HG02588 (cell line): ENCODE data around the gene EIF1.
"Not testable (repeated sequence)": the region's sequence is repeated elsewhere in the genome, so short reads cannot be mapped to it uniquely, and the experiment has no call there.

Experiments
- ATAC-seq: cut with Tn5 transposase; IDR thresholded peaks from one replicate; pipeline ENCODE4 v1.9.1; 2021; ENCODE audit warnings: mild to moderate bottlenecking, moderate library complexity; ENCODE audit not compliant: unreplicated experiment

The EIF1 gene

DNA sequence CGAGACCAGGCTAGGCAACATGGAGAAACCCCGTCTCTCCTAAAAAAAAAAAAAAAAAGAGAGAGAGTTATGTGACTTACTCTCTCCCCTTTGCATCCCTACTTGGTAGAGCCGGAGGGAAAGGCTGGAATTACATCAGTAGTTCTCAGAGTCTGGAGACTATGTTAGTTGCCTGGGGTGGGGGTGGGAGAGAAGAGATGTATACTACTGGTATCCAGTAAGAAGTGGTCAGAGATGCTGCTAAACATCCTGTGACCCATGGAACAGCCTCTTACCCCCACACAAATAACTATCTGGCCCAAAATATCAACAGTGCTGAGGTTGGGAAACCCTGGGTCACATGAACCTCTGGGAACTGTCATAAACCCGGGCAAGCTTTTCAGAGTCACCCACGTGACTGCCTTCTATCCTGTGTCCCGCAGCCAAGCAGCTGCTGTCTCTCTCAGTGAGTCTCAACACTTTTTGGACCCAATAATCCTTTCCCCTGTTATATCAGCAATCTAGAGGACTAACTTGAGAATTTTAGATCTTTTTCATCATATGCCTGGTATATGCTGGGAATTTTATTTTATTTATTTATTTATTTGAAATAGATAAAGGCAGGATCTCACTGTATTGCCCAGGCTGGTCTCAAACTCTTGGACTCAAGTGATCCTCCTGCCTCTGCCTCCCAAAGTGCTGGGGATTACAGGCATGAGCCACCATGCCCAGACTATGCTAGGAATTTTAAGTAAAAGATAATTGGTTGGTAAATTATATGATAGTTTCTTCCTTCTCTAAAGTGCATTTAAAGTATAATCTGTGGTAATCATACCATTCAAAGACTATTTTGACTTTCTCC is 8.7 kb downstream of the EIF1 start:
- ATAC-seq, result no peak

DNA sequence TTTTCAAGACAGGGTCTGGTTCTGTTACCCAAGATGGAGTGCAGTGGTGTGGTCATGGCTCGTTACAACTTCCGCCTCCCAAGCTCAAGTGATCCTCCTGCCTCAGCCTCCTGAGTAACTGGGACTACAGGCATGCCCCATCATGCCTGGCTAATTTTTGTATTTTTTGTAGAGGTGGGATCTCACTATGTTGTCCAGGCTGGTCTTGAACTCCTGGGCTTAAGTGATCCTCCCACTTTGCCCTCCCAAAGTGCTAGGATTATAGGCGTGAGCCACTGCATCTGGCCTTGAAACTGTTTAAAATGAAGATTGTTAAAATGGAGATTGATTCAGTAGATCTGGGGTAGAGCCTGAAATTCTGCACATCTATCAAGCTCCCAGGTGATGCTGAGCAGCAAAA is 12.2 kb downstream of the EIF1 start:
- ATAC-seq, result not testable (repeated sequence)

DNA sequence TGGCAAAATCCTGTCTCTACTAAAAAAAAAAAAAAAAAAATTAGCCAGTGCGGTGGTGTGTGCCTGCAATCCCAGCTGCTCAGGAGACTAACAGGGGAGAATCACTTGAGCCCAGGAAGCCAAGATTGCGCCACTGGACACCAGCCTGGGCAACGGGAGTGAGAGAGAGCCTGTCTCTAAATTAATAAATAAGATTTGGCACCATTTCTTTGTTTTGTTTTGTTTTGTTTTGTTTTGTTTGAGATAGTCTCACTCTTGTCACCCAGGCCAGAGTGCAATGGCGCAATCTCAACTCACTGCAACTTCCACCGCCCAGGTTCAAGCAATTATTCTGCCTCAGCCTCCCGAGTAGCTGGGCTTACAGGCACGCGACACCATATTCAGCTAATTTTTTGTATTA is 14.0 kb downstream of the EIF1 start:
- no peak for ATAC-seq

DNA sequence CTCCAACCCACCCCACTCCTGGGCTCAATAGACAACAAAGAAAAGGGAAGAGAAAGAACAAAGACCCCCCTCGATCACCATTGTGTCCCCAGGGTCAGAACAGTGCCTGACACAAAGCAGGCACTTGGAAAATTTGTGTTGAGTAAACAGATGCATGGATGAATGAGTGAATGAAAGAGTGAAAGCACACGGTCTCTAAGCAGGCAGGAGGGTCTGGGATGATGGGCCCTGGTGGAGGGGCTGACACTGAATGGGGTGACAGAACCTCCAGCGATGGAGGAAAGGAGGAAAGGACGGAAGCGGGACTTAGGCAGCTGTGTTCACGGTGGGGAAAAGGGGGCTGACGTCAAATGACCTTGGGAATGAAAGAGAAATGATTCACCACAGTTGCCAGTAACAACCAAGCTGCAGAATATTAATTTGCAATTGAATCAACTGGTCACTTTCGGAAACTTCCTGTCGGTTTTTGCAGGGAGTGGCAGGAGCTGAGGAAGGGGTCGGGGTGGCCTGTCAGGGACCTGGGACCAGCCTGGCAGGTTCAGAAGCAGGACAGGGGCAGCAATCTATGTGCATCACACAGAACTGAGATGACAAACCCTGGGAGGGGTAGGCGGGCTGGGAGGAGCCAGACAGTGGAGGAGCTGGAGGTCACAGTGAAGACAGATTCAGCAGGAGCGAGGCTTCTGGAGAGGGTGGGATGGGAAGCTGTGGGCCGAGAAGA is 16.7 kb downstream of the EIF1 start:
- ATAC-seq, result no peak

DNA sequence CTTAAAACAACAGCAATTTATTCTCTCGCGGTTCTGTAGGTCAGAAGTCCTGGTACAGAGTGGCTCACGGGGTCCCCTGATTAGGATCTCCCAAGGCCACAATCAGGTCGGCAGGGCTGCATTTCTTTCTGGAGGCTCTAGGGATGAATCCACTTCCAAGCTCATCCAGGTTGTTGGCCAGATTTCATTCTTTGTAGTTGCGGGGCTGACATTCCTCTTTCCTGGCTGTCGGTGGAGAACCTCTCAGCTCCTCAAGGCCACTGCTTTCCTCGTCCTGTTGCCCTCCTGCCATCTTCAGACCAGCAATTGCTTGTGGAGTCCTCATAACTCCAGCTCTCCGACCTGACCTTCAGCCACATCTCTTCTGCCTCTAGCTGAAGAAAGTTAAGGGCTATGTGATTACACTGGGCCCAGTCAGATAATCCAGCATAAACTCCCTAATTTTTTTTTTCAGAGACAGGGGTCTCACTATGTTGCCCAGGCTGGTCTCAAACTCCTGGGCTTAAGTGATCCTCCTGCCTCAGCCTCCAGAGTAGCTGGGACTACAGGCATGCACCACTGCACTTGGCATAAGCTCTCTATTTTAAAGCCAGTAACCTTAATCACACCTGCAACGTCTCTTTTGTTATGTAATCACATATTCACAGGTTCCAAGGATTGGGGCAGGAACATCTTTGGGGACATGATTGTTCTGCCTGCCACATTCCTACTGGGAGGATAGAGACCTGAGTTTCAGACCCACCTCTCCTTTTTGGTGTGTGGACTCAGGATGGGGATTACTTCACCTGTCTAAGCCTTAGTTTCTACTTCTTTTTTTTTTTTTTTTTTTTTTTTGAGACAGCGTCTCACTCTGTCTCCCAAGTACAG is 19.4 kb downstream of the EIF1 start:
- no peak for ATAC-seq

DNA sequence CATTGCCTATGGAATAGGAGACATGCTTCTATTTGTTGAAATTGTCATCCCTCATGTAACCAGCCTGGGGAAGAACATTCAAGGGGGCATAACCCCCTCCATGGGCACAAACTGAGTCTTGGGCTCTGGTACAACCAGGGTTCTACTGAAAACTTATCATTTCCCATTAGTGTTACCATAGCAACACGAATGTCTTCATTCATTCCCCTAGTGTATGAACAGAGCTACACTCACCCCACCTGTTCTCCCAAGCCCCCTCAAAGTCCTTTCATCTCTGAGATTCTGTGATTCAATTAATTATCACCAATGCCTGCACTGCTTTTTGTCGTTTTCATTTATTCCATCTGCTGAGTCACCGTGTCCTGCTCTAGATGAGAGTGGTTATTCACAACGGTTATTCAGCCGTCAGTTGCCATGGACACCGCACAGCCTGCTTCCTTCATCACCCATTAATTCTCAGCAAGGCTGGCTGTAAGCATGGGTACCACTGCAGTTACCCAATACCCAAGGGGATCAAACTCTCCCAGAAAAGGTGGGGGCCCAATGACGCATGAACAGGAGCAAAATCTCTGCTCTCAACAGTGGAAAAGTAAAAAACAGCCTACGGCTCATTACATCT is 21.9 kb downstream of the EIF1 start:
- no peak for ATAC-seq

DNA sequence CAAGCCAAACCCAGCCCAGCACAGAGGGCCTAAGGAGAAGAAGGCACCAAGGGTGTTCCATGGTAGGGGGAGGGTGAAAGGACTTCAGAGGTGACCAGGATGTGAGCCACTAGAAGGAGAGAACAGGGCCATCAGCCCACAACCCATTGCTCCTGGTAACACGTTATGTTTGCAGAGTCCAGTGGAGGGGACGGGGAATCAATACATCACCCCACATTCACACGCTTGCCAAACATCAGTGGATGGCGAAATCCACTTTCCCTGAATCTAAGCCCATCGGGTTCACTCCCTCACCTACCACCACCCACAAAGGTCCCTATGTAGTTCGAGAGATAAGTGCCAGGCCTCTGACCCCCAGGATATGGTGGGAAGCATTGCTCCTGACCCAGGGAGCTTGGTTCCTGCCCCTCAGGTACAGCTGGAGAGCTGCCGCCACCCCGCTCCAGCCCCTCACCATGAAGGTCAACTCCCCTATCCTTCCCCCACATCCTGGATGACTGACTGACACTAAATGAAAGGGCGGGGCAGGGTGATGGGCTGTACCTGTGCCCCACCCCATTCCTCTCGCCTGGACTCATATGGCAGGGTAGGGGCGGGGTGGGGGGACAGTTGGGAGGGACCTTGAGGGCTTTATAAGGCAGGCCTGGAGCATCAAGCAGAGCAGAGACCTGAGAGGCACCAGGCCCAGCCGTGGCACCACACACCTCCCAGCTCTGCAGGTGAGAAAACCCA is 23.1 kb downstream of the EIF1 start, which contains the start of gene GAST:
TSS of gene GAST (plus strand) at position 663 of the 732 bp plus-strand sequence. CDS start 3,106 bp downstream, outside the sequence.
- no peak for ATAC-seq

DNA sequence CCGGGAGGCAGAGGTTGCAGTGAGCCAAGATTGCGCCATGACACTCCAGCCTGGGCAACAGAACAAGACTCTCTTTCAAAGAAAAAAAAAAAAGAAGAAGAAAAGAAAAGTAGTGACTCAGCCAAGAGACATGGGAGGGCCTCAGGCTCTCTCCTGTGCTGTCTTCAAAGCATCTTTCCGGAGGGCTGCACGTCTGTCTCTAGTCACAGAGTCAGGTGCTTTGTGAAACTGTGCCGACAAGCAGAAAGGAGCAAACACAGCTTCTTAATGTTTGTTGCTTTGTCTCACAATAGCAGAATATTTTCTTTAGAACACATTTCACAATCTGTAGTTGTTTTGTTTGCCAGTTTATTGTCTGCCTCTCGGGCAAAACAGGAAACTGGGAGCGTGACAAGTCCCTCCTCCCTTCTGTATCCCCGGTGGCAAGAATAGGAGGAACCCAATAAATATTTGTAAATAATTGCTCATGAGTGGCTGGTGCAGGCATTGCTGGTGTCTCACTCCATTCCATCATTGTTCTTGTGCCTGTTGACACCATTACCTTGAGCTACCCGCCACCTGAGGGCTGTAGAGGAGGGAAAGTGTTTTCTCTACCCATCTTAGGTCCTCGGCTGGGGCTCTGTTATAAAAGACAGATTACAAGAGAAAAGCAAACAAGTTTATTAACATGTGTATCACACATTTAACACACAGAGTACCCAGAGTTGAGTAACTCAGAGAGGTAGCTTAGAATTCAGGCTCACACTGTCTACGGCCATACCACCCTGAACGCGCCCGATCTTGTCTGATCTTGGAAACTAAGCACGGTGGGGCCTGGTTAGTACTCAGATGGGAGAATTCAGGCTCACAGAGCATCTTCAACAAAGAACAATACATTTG is 29.0 kb downstream of the EIF1 start:
- no peak for ATAC-seq

DNA sequence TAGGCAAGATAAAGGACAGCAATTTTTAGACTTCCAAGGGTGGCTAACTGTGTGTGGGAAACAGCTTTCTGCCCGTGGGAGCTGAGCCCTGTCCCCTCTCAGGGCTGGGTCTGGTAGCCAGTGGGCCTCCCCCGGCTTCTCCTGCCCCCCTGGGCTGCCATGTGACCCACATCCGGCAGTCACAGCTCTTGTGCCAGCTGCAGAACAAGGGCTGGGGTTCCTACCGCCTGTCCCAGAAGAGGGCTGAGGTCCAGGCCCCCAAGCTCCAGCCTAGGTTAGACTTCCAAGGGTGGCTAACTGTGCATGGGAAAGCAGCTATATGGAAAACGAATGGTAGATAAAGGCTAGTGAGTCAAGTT is 29.6 kb downstream of the EIF1 start:
- ATAC-seq, result no peak

DNA sequence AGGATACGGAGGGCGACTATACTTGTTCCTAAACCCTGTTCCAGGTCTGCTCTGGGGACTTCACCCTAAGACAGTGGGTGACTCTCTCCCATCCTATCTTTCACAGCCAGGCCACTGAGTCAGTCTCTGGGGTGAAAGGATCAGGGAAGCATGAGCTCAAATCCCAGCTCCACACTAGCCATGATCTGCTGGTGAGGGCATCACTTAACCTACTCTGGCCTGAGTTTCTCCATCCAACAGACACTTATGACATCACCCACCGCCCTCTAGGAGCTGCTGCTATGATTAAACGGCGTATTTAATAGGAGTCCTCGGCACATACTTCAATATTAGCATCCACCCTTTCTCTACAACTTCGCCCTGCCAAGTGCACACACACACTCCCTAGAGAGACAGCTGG is 33.5 kb downstream of the EIF1 start:
- no peak for ATAC-seq

DNA sequence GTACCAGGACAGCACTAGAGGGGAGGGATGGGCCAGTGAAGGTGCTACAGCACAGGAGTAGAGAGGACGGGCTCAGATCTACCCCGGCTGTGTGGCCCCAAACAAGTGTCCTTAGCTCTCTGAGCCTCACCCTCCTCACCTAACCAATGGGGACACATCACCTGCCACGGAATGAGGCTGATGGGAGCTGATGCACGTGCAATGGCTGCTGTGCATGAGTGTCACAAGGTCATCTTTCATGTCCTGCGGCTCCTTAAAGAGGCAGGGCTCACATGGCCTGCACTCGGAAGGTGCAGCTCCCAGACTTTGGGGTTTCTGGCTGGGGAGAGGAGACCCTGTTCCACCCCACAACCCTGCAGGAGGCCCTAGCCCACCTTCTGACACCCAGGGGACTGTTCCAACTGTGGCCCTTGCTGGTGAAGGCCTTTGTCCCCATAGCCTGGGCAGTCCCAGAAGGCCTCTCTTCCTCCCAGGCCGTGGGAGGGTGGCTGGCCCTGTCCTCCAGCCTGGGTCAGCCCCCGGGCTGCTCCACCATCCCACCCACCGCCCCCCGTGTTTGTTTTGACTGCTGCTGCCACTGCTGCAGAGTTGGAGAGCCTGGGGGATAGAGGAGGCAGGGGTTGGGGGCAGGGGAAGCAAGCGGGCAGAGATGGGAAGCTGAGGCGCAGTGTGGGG is 35.3 kb downstream of the EIF1 start:
- ATAC-seq, result no peak

DNA sequence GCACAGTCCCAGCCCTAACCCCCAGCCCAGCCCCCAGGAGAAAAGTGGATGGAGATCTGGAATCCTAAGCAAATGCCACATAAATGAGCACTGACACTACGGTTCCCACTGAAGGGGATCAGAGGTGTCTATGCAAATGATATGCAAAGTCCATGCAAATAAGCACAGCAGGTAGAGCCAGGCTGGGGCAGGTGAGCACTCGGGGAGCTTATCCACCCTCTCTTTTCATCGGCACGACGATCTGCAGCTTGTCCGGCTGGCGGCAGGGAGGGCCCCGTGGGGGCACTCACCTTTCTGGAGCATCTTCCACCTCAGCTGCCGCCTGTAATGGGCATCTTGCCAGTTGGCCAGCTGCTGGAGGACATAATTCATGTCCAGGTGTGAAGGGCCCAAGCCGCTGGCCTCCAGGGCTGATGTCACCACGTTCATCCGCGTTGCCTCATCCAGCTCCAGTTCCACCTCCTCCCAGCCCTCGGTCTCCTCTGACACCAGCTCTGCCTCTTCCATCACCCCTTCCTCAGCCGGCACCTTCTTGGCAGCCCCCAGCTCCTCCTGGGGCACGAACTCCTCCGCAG is 35.9 kb downstream of the EIF1 start:
- ATAC-seq, result no peak

DNA sequence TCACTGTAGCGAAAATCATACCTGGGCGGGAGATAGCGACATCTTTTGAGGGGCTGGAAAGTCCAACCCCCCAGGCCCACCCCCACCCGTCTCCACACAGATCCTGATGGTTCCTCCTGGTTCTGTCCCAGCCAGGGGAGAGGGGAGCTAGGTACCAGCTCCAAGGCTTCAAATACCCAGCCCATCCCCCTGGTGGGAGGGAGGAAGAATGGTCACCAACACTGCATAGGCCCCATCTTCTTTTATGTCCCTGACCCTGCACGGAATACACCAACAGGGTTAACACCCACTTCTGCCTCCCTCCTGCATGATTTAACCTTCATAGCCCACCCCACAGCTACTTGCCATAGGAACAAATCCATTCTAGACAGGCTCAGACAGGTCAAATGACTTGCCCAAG is 36.4 kb downstream of the EIF1 start:
- ATAC-seq, result no peak

DNA sequence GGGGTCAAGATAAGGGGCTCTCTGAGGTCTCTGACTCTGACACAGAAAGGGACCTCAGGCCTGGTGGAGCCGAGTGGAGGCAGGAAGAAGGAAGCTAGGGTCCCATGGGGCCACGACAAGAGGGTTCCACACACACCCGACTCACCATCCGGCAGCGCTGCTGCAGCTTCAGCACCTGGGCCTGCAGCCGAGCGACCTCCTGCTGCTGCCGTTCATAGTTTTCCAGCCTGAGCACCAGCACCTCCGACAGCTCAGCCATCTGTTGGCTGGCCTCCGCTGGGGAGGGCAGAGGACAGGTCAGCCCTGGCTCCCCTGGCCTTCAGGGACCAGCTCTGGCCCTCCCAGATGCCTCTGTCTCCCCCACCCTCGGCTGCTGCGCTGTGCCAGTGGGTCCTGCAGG is 39.4 kb downstream of the EIF1 start:
- ATAC-seq, result no peak

DNA sequence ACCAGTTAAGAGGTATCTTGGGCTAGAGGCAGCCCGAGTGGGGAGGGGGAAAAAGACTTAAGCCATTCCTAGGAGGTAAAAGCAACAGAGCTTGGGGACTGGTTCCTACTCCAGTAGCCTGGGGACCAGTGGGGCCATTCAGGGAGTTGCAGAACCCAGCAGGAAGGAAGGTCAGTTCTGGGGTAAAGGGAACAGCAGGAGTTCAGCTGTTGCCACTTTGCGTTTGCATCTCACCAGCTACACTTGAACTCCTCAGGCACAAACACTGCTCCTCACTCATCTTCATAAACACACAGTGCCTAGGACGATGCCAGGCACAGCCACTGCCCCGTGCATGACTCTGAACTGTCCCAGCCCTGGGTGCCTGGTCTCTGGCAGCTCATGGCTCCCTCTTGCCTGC is 41.8 kb downstream of the EIF1 start:
- no peak for ATAC-seq

DNA sequence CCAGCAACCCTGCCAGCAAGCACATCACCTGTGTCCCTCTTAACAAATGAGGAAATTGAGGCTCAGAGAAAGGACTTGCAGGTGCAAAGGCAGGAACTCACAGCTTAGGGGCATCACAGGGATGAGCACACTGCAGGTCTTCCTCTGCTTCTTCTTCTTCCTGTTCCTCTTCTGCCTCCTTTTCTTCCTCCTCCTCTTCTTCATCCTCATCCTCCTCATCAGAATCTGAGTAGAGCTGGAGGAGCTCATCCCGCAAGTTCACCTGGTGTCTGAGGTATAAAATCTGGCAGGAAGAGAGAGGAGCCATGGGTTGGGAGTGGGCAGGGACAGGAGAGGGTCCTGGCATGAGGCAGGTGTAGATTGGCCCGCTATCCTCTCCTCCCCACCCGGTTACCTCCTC is 43.2 kb downstream of the EIF1 start:
- no peak for ATAC-seq

DNA sequence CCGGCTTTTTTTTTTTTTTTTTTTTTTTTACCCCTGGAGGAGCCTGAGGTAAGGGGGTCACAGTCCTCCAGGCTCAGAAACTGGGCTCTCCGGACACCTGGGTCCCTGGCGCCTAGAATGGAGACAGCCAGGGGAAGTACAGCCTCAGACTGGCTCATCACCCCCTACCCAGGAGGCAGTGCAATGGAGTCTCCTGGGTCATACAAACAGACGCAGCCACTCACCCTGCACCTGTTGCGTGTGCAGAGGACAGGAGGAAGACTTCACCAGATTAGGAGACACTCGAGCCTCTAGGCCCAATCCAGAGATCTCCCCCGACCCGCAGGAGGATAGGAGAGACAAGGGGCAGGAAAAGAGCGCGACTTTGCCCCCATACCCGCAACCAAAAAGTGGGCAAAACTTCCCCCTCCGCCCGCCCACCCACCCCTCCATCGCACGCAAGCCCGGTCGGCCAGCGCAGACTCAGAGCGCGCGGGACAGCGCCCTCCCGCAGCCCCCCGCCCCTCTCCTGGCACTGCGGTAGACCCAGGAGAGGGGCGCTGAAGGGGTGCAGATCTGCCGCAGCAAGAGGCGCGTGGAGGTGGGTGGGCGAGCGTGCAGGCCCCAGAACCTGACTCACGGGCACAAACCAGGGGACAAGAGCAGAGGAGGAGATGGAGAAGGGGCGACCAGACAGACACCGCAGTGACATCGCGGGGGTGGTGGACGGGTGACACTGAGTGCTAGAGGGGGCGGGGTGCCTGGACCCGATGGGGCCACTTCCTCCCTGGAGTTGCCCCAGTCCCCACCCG is 44.9 kb downstream of the EIF1 start:
- no peak for ATAC-seq
